ENCODE results near the gene TBC1D5. TPM values are rescaled to one million over a fixed set of nuclear protein-coding genes. Genes with fewer than 3 reads are reported as not detected.
"Not testable (repeated sequence)": the region's sequence is repeated elsewhere in the genome, so short reads cannot be mapped to it uniquely, and the experiment has no call there.

The TBC1D5 gene
- total RNA-seq, 1 donor from 2014 or later = 67.7 TPM

- DNase-seq (ENCODE audit: low read depth, low spot score) = not testable (repeated sequence)
These were observed 251.2 kb downstream of the TBC1D5 start for GRCh38 chr3:17491190-17491589.

- DNase-seq (ENCODE audit: low read depth, low spot score) = no peak
These were observed 253.3 kb downstream of the TBC1D5 start for GRCh38 chr3:17489139-17489538.

- DNase-seq (ENCODE audit: low read depth, low spot score) = no peak
These were observed 261.3 kb downstream of the TBC1D5 start for GRCh38 chr3:17481116-17481515.

- DNase-seq (ENCODE audit: low read depth, low spot score) = no peak
These were observed 262.6 kb downstream of the TBC1D5 start for GRCh38 chr3:17479681-17480405.

GRCh38 chr3:17478673-17479072, 263.8 kb downstream of the TBC1D5 start:
- DNase-seq (ENCODE audit: low read depth, low spot score) = no peak

GRCh38 chr3:17473761-17474160, 268.7 kb downstream of the TBC1D5 start:
- no peak for DNase-seq (ENCODE audit: low read depth, low spot score)

- no peak for DNase-seq (ENCODE audit: low read depth, low spot score)
These were observed 272.5 kb downstream of the TBC1D5 start for GRCh38 chr3:17469954-17470353.

GRCh38 chr3:17469520-17469919, 272.9 kb downstream of the TBC1D5 start:
- no peak for DNase-seq (ENCODE audit: low read depth, low spot score)

GRCh38 chr3:17466028-17466427, 276.4 kb downstream of the TBC1D5 start:
- DNase-seq (ENCODE audit: low read depth, low spot score) = no peak

- no peak for DNase-seq (ENCODE audit: low read depth, low spot score)
These were observed 282.9 kb downstream of the TBC1D5 start for GRCh38 chr3:17459470-17459993.

GRCh38 chr3:17456650-17457049, 285.8 kb downstream of the TBC1D5 start:
- DNase-seq (ENCODE audit: low read depth, low spot score) = no peak

- no peak for DNase-seq (ENCODE audit: low read depth, low spot score)
These were observed 286.4 kb downstream of the TBC1D5 start for GRCh38 chr3:17456046-17456445.

- no peak for DNase-seq (ENCODE audit: low read depth, low spot score)
These were observed 297.6 kb downstream of the TBC1D5 start for GRCh38 chr3:17444865-17445264.

- no peak for DNase-seq (ENCODE audit: low read depth, low spot score)
These were observed 299.3 kb downstream of the TBC1D5 start for GRCh38 chr3:17443142-17443541.

- no peak for DNase-seq (ENCODE audit: low read depth, low spot score)
These were observed 299.9 kb downstream of the TBC1D5 start for GRCh38 chr3:17442332-17443049.

GRCh38 chr3:17433876-17434275, 308.6 kb downstream of the TBC1D5 start:
- DNase-seq (ENCODE audit: low read depth, low spot score) = no peak

GRCh38 chr3:17432236-17432635, 310.2 kb downstream of the TBC1D5 start:
- no peak for DNase-seq (ENCODE audit: low read depth, low spot score)

GRCh38 chr3:17431484-17432045, 310.9 kb downstream of the TBC1D5 start:
- DNase-seq (ENCODE audit: low read depth, low spot score) = no peak

GRCh38 chr3:17431004-17431403, 311.4 kb downstream of the TBC1D5 start:
- peak; percentile 8 for DNase-seq (ENCODE audit: low read depth, low spot score)

- no peak for DNase-seq (ENCODE audit: low read depth, low spot score)
These were observed 311.8 kb downstream of the TBC1D5 start for GRCh38 chr3:17430582-17430981.

- no peak for DNase-seq (ENCODE audit: low read depth, low spot score)
These were observed 318.5 kb downstream of the TBC1D5 start for GRCh38 chr3:17423786-17424536.

GRCh38 chr3:17422636-17423035, 319.8 kb downstream of the TBC1D5 start:
- DNase-seq (ENCODE audit: low read depth, low spot score) = no peak

Measured in pulmonary artery endothelial cell (primary cell).